HL-60 (cell line): ENCODE data around the gene CDHR5.

Experiments
- DNase-seq, 2 experiments: peaks; one replicate each; pipeline ENCODE4 v3.0.0-alpha.2; 2010 to 2020; ENCODE audit warnings: low read depth in 1 of 2, low spot score in 1 of 2
- H3K27ac ChIP-seq: fragments of 250-450 bp; sonication (Bioruptor Pico); replicated peaks from 2 replicates; pipeline ENCODE4 v1.5.1; 2020; ENCODE audit warnings: mild to moderate bottlenecking, moderate library complexity
- H3K27me3 ChIP-seq: fragments of 250-450 bp; sonication (Bioruptor Pico); 2 replicates; pipeline ENCODE4 v1.5.1; 2021; ENCODE audit warnings: mild to moderate bottlenecking, moderate library complexity; ENCODE audit not compliant: insufficient read depth, poor library complexity, severe bottlenecking
- H3K4me3 ChIP-seq: replicated peaks from 2 replicates; pipeline ENCODE4 v1.5.1; 2011; ENCODE audit warnings: mild to moderate bottlenecking, control low read depth, low read length; ENCODE audit not compliant: insufficient read depth
- CTCF ChIP-seq: IDR thresholded peaks from one replicate; pipeline ENCODE4 v1.5.1; 2011; ENCODE audit warnings: low read length, control low read depth, inconsistent platforms; ENCODE audit not compliant: insufficient read depth
- GABPA ChIP-seq: IDR thresholded peaks from 2 replicates; pipeline ENCODE4 v1.6.1; 2012; ENCODE audit warnings: low read depth
- POLR2AphosphoS5 ChIP-seq: IDR thresholded peaks from 2 replicates; pipeline ENCODE4 v1.6.1; 2012; ENCODE audit warnings: low read depth
- REST ChIP-seq: IDR thresholded peaks from 2 replicates; pipeline ENCODE4 v1.6.1; 2012; ENCODE audit warnings: low read depth; ENCODE audit not compliant: insufficient replicate concordance
- SPI1 ChIP-seq: IDR thresholded peaks from 2 replicates; pipeline ENCODE4 v1.6.1; 2012; ENCODE audit warnings: low read depth, mild to moderate bottlenecking, borderline replicate concordance

The CDHR5 gene

GRCh38 chr11:637593-638521, 13.1 kb upstream of the CDHR5 start:
- Histone ChIP-seq H3K4me3 (no peak overlapping the region), H3K27me3 (no peaks in the 10 kb centered on the region), H3K27ac (no peak overlapping the region)
- DNase-seq: no peak
- TF ChIP-seq REST (no peak), POLR2AphosphoS5 (no peak), CTCF (no peak), SPI1 (no peak), GABPA (no peak)

GRCh38 chr11:637333-637592, 12.5 kb upstream of the CDHR5 start:
- no peak for DNase-seq
- Histone ChIP-seq H3K4me3 (no peak overlapping the region), H3K27me3 (no peaks in the 10 kb centered on the region), H3K27ac (no peak overlapping the region)
- TF ChIP-seq GABPA (no peak), SPI1 (no peak), POLR2AphosphoS5 (no peak), REST (no peak), CTCF (no peak)

GRCh38 chr11:636511-637332, 12.0 kb upstream of the CDHR5 start, which contains the start of gene DRD4:
Gene DRD4 (plus strand): TSS chr11:637269. CDS start chr11:637305, 36 bp downstream.
- H3K4me3 ChIP-seq: no peak within 1 kb of the TSS
- DNase-seq: no peak
- no peak for TF ChIP-seq SPI1
- no peak for TF ChIP-seq GABPA
- no peak for TF ChIP-seq POLR2AphosphoS5
- no peaks in the 10 kb centered on the region for H3K27me3 ChIP-seq
- no peak within 1 kb of the TSS for H3K27ac ChIP-seq

GRCh38 chr11:635945-636510, 11.3 kb upstream of the CDHR5 start:
- no peak overlapping the region for H3K27ac ChIP-seq
- no peak for TF ChIP-seq POLR2AphosphoS5
- no peak for TF ChIP-seq REST
- TF ChIP-seq CTCF: no peak
- no peak for TF ChIP-seq SPI1
- no peak for TF ChIP-seq GABPA
- no peak for DNase-seq
- H3K27me3 ChIP-seq: no peaks in the 10 kb centered on the region
- H3K4me3 ChIP-seq: no peak overlapping the region
